ENCODE data around the gene UBA5. TPM values are rescaled to one million over a fixed set of nuclear protein-coding genes. Genes with fewer than 3 reads are reported as not detected.

The UBA5 gene
- total and polyA plus RNA-seq, 2 of the 13 experiments (the other 11 are each of a cell fraction or from before 2014, with no cell fraction given): 30.2 to 46.8 TPM

GRCh38 chr3:132660052-132660810 is at the start of gene UBA5 (continued):
- TF ChIP-seq PAX8 (CRISPR knock-in tag; IDR thresholded peaks at IDR 0.05; ENCODE audit: borderline replicate concordance) (0 out of 2 replicates have a peak, but pooled peaks have one; percentile 30), ZNF34 (CRISPR knock-in tag; IDR thresholded peaks at IDR 0.05; ENCODE audit: borderline replicate concordance) (no peak), PATZ1 (CRISPR knock-in tag; IDR thresholded peaks at IDR 0.05) (peak; percentile 22; the same call in 1 of the 2 replicates), CTCF (CRISPR knock-in tag; IDR thresholded peaks at IDR 0.05) (peak; percentile 1; the same call in 1 of the 2 replicates), ZNF549 (CRISPR knock-in tag; IDR thresholded peaks at IDR 0.05) (no peak), NR2F6 (IDR thresholded peaks at IDR 0.05) (no peak), NR2F6 (CRISPR knock-in tag; IDR thresholded peaks at IDR 0.05) (0 out of 2 replicates have a peak, but pooled peaks have one; percentile 5), ZNF737 (CRISPR knock-in tag; IDR thresholded peaks at IDR 0.05; ENCODE audit: borderline replicate concordance) (no peak; the same call in 1 of the 2 replicates), ARID4A (CRISPR knock-in tag; IDR thresholded peaks at IDR 0.05; ENCODE audit: borderline replicate concordance) (peak; percentile 79; the same call in 1 of the 2 replicates), ZNF441 (CRISPR knock-in tag; IDR thresholded peaks at IDR 0.05; ENCODE audit: borderline replicate concordance) (peak; percentile 32; the same call in 1 of the 2 replicates), ZNF17 (CRISPR knock-in tag; IDR thresholded peaks at IDR 0.05) (0 out of 2 replicates have a peak, but pooled peaks have one; percentile 61), ASH2L (IDR thresholded peaks at IDR 0.05; ENCODE audit: insufficient read length, low read depth, low read length) (peak; percentile 93), ZNF350 (CRISPR knock-in tag; IDR thresholded peaks at IDR 0.05; ENCODE audit: borderline replicate concordance, low read depth) (peak; percentile 67; the same call in 1 of the 2 replicates), TFDP1 (CRISPR knock-in tag; IDR thresholded peaks at IDR 0.05; ENCODE audit: borderline replicate concordance) (peak; percentile 6; the same call in 1 of the 2 replicates), FIP1L1 (IDR thresholded peaks at IDR 0.05; ENCODE audit: borderline replicate concordance, insufficient read depth, low read depth, low read length) (no peak; the same call in 1 of the 2 replicates), SPEN (CRISPR knock-in tag; IDR thresholded peaks at IDR 0.05; ENCODE audit: low read depth) (peak; percentile 61), YEATS4 (CRISPR knock-in tag; IDR thresholded peaks at IDR 0.05; ENCODE audit: borderline replicate concordance) (peak; percentile 86), BRCA1 (CRISPR knock-in tag; IDR thresholded peaks at IDR 0.05) (peak; percentile 40; the same call in 1 of the 2 replicates), SP2 (CRISPR knock-in tag; IDR thresholded peaks at IDR 0.05) (peak; percentile 34; the same call in 1 of the 2 replicates)

All from HepG2 (cell line).